ENCODE results near the gene SMC1B.

- TF ChIP-seq, protein P1, sequence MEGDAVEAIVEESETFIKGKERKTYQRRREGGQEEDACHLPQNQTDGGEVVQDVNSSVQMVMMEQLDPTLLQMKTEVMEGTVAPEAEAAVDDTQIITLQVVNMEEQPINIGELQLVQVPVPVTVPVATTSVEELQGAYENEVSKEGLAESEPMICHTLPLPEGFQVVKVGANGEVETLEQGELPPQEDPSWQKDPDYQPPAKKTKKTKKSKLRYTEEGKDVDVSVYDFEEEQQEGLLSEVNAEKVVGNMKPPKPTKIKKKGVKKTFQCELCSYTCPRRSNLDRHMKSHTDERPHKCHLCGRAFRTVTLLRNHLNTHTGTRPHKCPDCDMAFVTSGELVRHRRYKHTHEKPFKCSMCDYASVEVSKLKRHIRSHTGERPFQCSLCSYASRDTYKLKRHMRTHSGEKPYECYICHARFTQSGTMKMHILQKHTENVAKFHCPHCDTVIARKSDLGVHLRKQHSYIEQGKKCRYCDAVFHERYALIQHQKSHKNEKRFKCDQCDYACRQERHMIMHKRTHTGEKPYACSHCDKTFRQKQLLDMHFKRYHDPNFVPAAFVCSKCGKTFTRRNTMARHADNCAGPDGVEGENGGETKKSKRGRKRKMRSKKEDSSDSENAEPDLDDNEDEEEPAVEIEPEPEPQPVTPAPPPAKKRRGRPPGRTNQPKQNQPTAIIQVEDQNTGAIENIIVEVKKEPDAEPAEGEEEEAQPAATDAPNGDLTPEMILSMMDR (IDR thresholded peaks at IDR 0.05): no peak
- no peak for TF ChIP-seq EZH2 (IDR thresholded peaks at IDR 0.05)
- no peak for TF ChIP-seq EZH2phosphoT487 (IDR thresholded peaks at IDR 0.05)
Measured at GRCh38 chr22:45446216-45446615, 32.8 kb upstream of the SMC1B start.

All from neural progenitor cell (in vitro differentiated cells).